GM12878 (cell line): Measurements from ENCODE around the gene JPH4.

Experiments
- BCLAF1 ChIP-seq: fragments of 450-650 bp; IDR thresholded peaks from 2 replicates; pipeline ENCODE4 v1.6.1; 2017; ENCODE audit warnings: antibody characterized with exemption, mild to moderate bottlenecking, moderate library complexity
- CEBPZ ChIP-seq: fragments of 150-350 bp; IDR thresholded peaks from 2 replicates; pipeline ENCODE4 v1.6.1; 2016; ENCODE audit warnings: low read depth, low read length
- CHD1 ChIP-seq: IDR thresholded peaks from 2 replicates; pipeline ENCODE4 v1.6.1; 2012; ENCODE audit warnings: low read depth, low read length, improper control_type of control experiment
- CHD2 ChIP-seq: IDR thresholded peaks from 2 replicates; pipeline ENCODE4 v1.6.1; 2011; ENCODE audit warnings: low read depth, low read length, improper control_type of control experiment, borderline replicate concordance
- FOS ChIP-seq: IDR thresholded peaks from 3 replicates; pipeline ENCODE4 v1.6.1; 2011; ENCODE audit warnings: borderline replicate concordance; ENCODE audit not compliant: insufficient read length; ENCODE audit errors: extremely low read depth
- JUND ChIP-seq: IDR thresholded peaks from 2 replicates; pipeline ENCODE4 v1.6.1; 2012; ENCODE audit warnings: low read depth, mild to moderate bottlenecking, low read length, improper control_type of control experiment, moderate library complexity
- MTA3 ChIP-seq: IDR thresholded peaks from 2 replicates; pipeline ENCODE4 v1.6.1; 2012; ENCODE audit warnings: low read length, inconsistent platforms, borderline replicate concordance
- POLR2A ChIP-seq: IDR thresholded peaks from 2 replicates; pipeline ENCODE4 v1.6.1; 2011; ENCODE audit warnings: low read depth, mild to moderate bottlenecking, low read length
- POLR2AphosphoS5 ChIP-seq: IDR thresholded peaks from 2 replicates; pipeline ENCODE4 v1.6.1; 2011; ENCODE audit warnings: mild to moderate bottlenecking, low read length, inconsistent platforms
- RAD51 ChIP-seq: fragments of 450-650 bp; IDR thresholded peaks from 2 replicates; pipeline ENCODE4 v1.6.1; 2016; ENCODE audit warnings: moderate library complexity, mild to moderate bottlenecking, inconsistent platforms
- SP1 ChIP-seq: IDR thresholded peaks from one replicate; pipeline ENCODE4 v1.6.1; 2011; ENCODE audit warnings: low read depth, low read length
- TAF1 ChIP-seq: IDR thresholded peaks from 2 replicates; pipeline ENCODE4 v1.6.1; 2011; ENCODE audit warnings: mild to moderate bottlenecking, low read depth, low read length, borderline replicate concordance
- ZSCAN29 ChIP-seq: fragments of 450-650 bp; IDR thresholded peaks from 2 replicates; pipeline ENCODE4 v1.6.1; 2017; ENCODE audit warnings: mild to moderate bottlenecking, moderate library complexity
- TF ChIP-seq, protein P1 (sequence below), 3 experiments: IDR thresholded peaks in 2 of 3; conservative IDR thresholded peaks in 1 of 3; 2 replicates each; pipeline ENCODE4 v1.5.1; 2011; ENCODE audit warnings: low read depth in 3 of 3, low read length in 3 of 3, mild to moderate bottlenecking in 3 of 3, control low read depth in 2 of 3, moderate library complexity in 2 of 3, inconsistent platforms in 1 of 3, mixed read lengths in 1 of 3; ENCODE audit not compliant: control insufficient read depth in 2 of 3, insufficient read depth in 1 of 3; ENCODE audit errors: extremely low read depth in 1 of 3

GRCh38 chr14:23565626-23566025 is 13.0 kb downstream of the JPH4 start:
- TF ChIP-seq TAF1 (no peak), RAD51 (no peak), SP1 (no peak), CEBPZ (no peak), MTA3 (no peak), FOS (no peak), CHD1 (no peak), ZSCAN29 (no peak), BCLAF1 (no peak), POLR2A (no peak), JUND (no peak), POLR2AphosphoS5 (no peak), CHD2 (no peak)
- TF ChIP-seq, protein P1, sequence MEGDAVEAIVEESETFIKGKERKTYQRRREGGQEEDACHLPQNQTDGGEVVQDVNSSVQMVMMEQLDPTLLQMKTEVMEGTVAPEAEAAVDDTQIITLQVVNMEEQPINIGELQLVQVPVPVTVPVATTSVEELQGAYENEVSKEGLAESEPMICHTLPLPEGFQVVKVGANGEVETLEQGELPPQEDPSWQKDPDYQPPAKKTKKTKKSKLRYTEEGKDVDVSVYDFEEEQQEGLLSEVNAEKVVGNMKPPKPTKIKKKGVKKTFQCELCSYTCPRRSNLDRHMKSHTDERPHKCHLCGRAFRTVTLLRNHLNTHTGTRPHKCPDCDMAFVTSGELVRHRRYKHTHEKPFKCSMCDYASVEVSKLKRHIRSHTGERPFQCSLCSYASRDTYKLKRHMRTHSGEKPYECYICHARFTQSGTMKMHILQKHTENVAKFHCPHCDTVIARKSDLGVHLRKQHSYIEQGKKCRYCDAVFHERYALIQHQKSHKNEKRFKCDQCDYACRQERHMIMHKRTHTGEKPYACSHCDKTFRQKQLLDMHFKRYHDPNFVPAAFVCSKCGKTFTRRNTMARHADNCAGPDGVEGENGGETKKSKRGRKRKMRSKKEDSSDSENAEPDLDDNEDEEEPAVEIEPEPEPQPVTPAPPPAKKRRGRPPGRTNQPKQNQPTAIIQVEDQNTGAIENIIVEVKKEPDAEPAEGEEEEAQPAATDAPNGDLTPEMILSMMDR (IDR thresholded peaks at IDR 0.05 in 2 of 3, conservative IDR thresholded peaks at IDR 0.05 in 1 of 3; ENCODE audit: control insufficient read depth in 2 of 3, extremely low read depth in 1 of 3, insufficient read depth in 1 of 3, low read depth in 3 of 3, low read length in 3 of 3), result no peak
